Measurements from ENCODE around the gene ELOB.

The ELOB gene

DNA sequence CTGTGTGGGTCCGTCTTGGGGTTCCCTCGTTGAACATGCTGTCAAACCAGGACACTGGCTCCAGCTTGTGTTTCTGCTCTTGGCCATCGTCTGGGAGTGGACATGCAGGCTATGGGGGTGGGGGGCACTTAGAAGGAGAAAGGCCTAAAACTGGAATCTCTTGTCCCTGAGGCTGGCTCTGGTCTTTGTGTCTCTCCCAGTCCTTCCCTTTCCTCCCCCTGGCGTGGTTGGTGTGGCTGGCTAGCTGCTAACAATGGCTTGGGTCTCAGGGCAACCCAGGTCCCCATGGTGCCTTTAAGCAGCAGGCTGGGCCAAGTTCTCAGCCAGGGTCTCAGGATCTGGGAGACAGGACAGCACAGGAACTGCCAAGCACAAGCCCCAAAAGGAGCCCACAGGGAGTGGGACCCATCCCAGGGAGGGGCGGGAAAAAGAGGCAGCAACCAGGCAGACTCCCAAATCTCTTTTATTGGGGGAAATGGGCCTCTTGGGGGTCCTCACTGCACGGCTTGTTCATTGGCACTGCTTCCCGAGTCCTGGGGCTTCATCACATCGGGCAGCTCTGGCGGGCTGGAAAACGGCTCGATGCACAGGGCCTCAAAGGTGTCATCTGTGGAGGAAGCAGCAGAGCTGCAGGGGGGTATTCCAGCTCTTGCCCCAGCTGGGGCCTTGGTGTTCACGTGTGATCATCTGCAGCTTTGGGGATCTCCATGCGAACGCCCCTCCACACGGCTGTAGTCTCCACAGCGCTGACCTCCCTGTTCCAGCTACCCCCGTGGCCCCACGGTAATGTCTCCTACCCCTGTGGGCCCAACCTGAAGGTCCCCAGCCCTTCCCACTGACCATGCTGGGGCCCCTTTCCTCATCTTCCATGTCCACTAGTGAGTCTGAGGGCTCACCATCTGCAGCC, 5.3 kb downstream of the ELOB start:
- no peaks in the 10 kb centered on the region for H3K9me3 ChIP-seq (ENCODE audit: control insufficient read depth, insufficient read depth, low read length)
- no peak overlapping the region for H3K9ac ChIP-seq (ENCODE audit: low read depth, low read length)
- peaks cover 45% of the 10 kb centered on the region for H3K36me3 ChIP-seq (ENCODE audit: insufficient read depth, low read length)
- peaks cover 10% of the 10 kb centered on the region; the same call in 1 of the 2 replicates for H3K4me1 ChIP-seq (ENCODE audit: insufficient read depth, low read length)

DNA sequence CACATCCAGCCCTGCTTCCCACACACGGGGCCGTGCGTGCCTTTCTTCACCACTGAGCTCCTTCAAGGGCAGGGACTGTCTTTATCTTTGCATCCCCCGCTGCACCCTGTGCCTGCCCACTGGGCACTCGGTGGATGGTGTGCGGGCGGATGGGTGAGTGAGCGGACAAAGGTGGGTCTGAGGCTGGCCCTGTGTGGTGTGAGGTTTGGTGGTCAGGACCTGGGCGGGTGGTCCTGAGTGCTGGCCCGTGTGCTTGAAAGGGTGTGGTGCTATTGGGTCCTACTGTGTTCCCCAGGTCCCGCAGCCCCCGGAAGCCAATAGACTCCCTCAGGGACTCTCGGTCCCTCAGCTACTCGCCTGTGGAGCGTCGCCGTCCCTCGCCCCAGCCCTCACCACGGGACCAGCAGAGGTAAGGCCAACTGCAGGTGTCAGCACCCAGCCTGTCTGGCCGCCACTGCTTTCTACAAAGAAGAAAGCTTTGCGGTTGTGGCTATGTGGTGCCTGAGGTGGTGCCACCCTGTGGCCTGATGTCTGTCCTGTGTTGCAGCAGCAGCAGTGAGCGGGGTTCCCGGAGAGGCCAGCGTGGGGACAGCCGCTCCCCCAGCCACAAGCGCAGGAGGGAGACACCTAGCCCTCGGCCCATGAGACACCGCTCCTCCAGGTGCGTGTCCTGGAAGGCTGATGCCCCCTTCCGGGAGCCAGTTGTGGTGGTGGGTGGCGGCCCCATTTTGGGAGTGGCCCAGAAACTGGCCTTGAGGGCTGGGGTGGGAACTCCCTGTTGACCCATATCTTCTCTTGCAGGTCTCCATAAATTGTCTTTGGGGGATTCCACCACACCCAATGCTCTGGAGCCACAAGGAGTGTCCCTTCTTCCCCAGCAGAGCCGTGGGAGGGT, 6.8 kb downstream of the ELOB start:
- H3K36me3 ChIP-seq (ENCODE audit: insufficient read depth, low read length): peaks cover 56% of the 10 kb centered on the region
- H3K4me1 ChIP-seq (ENCODE audit: insufficient read depth, low read length): peaks cover 6% of the 10 kb centered on the region; the same call in 1 of the 2 replicates
- no peaks in the 10 kb centered on the region for H3K9me3 ChIP-seq (ENCODE audit: control insufficient read depth, insufficient read depth, low read length)
- H3K9ac ChIP-seq (ENCODE audit: low read depth, low read length): no peak overlapping the region

DNA sequence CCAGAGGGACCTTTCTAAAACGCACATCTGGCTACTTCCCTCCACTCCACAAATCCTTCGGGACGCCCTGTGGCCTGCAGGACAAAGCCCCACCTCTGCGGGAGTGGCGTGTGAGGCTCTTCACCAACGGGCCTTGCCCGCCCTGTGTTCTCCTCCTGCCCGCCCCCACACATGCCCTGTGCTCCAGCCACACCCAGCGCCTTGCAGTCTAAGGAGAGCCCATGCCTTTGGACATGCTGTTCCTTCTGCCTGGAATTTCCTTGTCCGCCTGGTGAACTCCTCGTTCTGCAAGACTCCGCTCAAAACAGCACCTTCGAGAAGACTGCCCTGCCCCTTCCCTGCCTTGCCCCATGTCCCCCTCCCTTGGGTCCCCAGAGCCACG, 7.4 kb downstream of the ELOB start:
- Histone ChIP-seq H3K9ac (ENCODE audit: low read depth, low read length) (no peak overlapping the region), H3K9me3 (ENCODE audit: control insufficient read depth, insufficient read depth, low read length) (no peaks in the 10 kb centered on the region), H3K4me1 (ENCODE audit: insufficient read depth, low read length) (peaks cover 6% of the 10 kb centered on the region; the same call in 1 of the 2 replicates), H3K36me3 (ENCODE audit: insufficient read depth, low read length) (peaks cover 57% of the 10 kb centered on the region)

DNA sequence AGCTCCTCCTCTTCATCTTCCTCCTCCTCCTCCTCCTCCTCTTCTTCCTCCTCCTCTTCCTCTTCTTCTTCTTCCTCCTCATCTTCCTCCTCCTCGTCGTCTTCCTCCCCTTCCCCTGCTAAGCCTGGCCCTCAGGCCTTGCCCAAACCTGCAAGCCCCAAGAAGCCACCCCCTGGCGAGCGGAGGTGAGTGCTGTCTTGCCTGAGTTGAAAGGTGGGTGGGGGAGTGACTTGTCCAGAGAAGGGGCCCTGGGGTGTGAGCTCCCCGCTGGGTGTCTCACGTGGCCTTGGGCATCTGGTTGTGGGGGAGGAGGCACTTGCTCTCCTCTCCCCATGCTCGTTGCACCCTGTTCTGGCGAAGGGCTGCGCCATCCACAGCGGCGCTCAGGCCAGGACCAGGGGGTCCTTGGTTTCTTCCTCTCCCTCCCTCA, 8.0 kb downstream of the ELOB start:
- Histone ChIP-seq H3K4me1 (ENCODE audit: insufficient read depth, low read length) (peaks cover 6% of the 10 kb centered on the region; the same call in 1 of the 2 replicates), H3K9me3 (ENCODE audit: control insufficient read depth, insufficient read depth, low read length) (no peaks in the 10 kb centered on the region), H3K36me3 (ENCODE audit: insufficient read depth, low read length) (peaks cover 62% of the 10 kb centered on the region), H3K9ac (ENCODE audit: low read depth, low read length) (no peak overlapping the region)

DNA sequence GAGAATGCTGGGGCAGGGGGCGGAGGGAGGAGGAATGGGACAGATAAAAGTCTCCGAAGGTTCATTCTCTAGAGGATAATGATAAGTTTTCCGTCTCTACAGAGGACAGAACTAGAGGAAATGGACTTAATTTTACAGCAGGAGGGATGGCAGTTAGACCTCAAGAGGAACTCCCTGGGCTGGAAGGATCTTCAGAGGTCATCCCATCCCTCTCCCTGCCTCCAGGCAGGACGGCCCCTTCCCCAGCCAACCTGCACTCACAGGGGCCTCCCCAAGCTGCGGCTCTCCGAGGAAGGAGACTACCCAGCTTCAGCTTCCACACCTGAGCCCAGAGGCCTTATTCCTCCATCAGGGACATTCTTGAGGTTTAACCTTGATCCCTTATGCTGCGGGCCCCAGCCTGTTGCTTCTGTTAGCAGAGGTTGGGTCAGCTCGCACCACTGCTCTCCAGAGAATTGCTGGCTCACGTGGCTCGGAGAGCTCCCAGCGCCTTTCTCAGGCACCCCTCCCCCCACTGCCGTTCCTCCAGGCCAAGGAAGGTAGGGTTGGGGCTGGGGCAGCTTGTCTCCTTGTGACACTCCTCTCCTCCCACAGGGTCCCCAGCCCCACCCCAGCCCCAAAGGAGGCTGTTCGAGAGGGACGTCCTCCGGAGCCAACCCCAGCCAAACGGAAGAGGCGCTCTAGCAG, 8.5 kb downstream of the ELOB start:
- peaks cover 6% of the 10 kb centered on the region; the same call in 1 of the 2 replicates for H3K4me1 ChIP-seq (ENCODE audit: insufficient read depth, low read length)
- peaks cover 65% of the 10 kb centered on the region for H3K36me3 ChIP-seq (ENCODE audit: insufficient read depth, low read length)
- H3K9me3 ChIP-seq (ENCODE audit: control insufficient read depth, insufficient read depth, low read length): peaks cover 2% of the 10 kb centered on the region; the same call in 1 of the 2 replicates
- H3K9ac ChIP-seq (ENCODE audit: low read depth, low read length): no peak overlapping the region

DNA sequence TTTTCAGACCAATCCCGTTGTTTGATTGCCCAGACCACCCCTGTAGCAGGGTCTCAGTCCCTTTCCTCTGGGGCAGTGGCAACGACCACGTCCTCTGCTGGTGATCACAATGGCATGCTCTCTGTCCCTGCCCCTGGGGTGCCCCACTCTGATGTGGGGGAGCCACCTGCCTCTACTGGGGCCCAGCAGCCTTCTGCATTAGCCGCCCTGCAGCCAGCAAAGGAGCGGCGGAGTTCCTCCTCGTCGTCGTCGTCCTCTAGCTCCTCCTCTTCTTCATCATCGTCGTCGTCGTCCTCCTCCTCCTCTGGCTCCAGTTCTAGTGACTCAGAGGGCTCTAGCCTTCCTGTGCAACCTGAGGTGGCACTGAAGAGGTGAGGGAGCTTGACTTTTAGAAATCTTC, 9.2 kb downstream of the ELOB start:
- H3K36me3 ChIP-seq (ENCODE audit: insufficient read depth, low read length): peaks cover 69% of the 10 kb centered on the region
- H3K9ac ChIP-seq (ENCODE audit: low read depth, low read length): no peak overlapping the region
- H3K9me3 ChIP-seq (ENCODE audit: control insufficient read depth, insufficient read depth, low read length): peaks cover 2% of the 10 kb centered on the region; the same call in 1 of the 2 replicates
- H3K4me1 ChIP-seq (ENCODE audit: insufficient read depth, low read length): peaks cover 4% of the 10 kb centered on the region; the same call in 1 of the 2 replicates

DNA sequence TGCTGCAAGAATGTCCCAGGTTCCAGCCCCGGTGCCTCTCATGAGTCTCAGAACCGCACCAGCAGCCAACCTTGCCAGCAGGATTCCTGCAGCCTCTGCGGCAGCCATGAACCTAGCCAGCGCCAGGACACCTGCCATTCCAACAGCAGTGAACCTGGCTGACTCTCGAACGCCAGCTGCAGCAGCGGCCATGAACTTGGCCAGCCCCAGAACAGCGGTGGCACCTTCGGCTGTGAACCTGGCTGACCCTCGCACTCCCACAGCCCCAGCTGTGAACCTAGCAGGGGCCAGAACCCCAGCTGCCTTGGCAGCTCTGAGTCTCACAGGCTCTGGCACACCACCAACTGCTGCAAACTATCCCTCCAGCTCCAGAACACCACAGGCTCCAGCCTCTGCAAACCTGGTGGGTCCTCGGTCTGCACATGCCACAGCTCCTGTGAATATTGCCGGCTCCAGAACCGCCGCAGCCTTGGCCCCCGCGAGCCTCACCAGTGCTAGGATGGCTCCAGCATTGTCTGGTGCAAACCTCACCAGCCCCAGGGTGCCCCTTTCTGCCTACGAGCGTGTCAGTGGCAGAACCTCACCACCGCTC, 9.8 kb downstream of the ELOB start:
- H3K4me1 ChIP-seq (ENCODE audit: insufficient read depth, low read length): peaks cover 4% of the 10 kb centered on the region; the same call in 1 of the 2 replicates
- peaks cover 2% of the 10 kb centered on the region; the same call in 1 of the 2 replicates for H3K9me3 ChIP-seq (ENCODE audit: control insufficient read depth, insufficient read depth, low read length)
- H3K9ac ChIP-seq (ENCODE audit: low read depth, low read length): no peak overlapping the region
- H3K36me3 ChIP-seq (ENCODE audit: insufficient read depth, low read length): peaks cover 76% of the 10 kb centered on the region

DNA sequence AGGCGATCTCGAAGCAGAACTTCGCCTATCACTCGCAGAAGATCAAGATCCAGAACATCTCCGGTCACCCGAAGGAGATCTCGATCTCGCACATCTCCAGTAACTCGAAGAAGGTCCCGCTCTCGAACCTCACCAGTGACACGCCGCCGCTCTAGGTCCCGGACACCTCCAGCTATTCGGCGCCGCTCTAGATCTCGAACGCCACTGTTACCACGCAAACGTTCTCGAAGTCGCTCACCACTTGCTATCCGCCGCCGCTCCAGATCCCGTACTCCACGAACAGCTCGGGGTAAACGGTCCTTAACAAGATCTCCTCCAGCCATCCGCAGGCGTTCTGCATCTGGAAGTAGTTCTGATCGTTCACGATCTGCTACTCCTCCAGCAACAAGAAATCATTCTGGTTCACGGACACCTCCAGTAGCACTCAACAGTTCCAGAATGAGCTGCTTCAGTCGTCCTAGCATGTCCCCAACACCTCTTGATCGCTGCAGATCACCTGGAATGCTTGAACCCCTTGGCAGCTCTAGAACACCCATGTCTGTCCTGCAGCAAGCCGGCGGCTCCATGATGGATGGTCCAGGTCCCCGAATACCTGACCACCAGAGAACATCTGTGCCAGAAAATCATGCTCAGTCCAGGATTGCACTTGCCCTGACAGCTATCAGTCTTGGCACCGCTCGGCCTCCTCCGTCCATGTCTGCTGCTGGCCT, 10.5 kb downstream of the ELOB start:
- Histone ChIP-seq H3K4me1 (ENCODE audit: insufficient read depth, low read length) (peaks cover 4% of the 10 kb centered on the region; the same call in 1 of the 2 replicates), H3K9me3 (ENCODE audit: control insufficient read depth, insufficient read depth, low read length) (peaks cover 7% of the 10 kb centered on the region), H3K36me3 (ENCODE audit: insufficient read depth, low read length) (peaks cover 80% of the 10 kb centered on the region), H3K9ac (ENCODE audit: low read depth, low read length) (no peak overlapping the region)

DNA sequence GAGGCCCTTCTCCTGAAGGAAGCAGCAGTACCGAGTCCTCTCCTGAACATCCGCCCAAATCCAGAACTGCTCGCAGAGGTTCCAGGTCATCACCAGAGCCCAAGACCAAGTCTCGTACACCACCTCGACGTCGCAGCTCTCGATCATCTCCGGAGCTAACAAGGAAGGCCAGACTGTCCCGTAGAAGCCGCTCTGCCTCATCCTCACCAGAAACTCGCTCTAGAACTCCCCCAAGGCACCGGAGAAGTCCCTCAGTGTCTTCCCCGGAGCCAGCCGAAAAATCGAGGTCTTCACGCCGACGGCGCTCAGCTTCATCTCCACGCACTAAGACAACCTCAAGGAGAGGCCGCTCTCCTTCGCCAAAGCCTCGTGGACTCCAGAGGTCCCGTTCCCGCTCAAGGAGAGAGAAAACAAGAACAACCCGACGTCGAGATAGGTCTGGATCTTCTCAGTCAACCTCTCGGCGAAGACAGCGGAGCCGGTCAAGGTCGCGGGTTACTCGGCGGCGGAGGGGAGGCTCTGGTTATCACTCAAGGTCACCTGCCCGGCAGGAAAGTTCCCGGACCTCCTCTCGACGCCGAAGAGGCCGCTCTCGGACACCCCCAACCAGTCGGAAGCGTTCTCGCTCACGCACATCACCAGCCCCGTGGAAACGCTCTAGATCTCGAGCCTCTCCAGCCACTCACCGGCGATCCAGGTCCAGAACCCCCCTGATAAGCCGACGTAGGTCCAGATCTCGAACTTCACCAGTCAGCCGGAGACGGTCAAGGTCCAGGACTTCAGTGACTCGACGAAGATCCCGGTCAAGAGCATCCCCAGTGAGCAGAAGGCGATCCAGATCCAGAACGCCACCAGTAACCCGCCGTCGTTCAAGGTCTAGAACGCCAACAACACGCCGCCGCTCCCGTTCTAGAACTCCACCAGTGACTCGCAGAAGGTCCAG, 11.3 kb downstream of the ELOB start:
- H3K36me3 ChIP-seq (ENCODE audit: insufficient read depth, low read length): peaks cover 83% of the 10 kb centered on the region
- peaks cover 7% of the 10 kb centered on the region for H3K9me3 ChIP-seq (ENCODE audit: control insufficient read depth, insufficient read depth, low read length)
- H3K4me1 ChIP-seq (ENCODE audit: insufficient read depth, low read length): peaks cover 4% of the 10 kb centered on the region; the same call in 1 of the 2 replicates
- no peak overlapping the region for H3K9ac ChIP-seq (ENCODE audit: low read depth, low read length)

DNA sequence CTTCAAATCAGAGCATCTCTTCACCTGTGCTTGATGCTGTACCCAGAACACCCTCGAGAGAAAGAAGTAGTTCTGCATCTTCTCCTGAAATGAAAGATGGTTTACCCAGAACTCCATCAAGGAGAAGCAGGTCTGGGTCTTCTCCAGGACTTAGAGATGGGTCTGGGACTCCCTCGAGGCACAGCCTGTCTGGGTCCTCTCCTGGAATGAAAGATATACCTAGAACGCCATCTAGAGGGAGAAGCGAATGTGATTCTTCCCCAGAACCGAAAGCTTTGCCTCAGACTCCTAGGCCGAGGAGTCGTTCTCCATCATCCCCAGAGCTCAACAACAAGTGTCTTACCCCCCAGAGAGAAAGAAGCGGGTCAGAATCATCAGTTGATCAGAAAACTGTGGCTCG, 12.4 kb downstream of the ELOB start:
- H3K9ac ChIP-seq (ENCODE audit: low read depth, low read length): no peak overlapping the region
- peaks cover 7% of the 10 kb centered on the region for H3K9me3 ChIP-seq (ENCODE audit: control insufficient read depth, insufficient read depth, low read length)
- H3K4me1 ChIP-seq (ENCODE audit: insufficient read depth, low read length): peaks cover 4% of the 10 kb centered on the region; the same call in 1 of the 2 replicates
- peaks cover 92% of the 10 kb centered on the region for H3K36me3 ChIP-seq (ENCODE audit: insufficient read depth, low read length)

DNA sequence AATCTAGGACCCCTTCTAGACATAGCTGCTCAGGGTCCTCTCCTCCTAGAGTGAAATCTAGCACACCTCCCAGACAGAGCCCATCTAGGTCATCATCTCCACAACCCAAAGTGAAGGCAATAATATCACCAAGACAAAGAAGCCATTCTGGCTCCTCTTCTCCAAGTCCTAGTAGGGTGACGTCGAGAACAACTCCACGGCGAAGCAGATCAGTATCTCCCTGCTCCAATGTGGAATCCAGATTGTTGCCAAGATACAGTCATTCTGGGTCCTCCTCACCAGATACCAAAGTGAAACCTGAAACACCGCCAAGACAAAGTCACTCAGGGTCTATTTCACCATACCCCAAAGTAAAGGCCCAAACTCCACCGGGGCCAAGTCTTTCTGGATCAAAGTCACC, 13.9 kb downstream of the ELOB start:
- Histone ChIP-seq H3K9ac (ENCODE audit: low read depth, low read length) (no peak overlapping the region), H3K4me1 (ENCODE audit: insufficient read depth, low read length) (no peaks in the 10 kb centered on the region; the same call in 1 of the 2 replicates), H3K9me3 (ENCODE audit: control insufficient read depth, insufficient read depth, low read length) (peaks cover 7% of the 10 kb centered on the region), H3K36me3 (ENCODE audit: insufficient read depth, low read length) (peaks cover 96% of the 10 kb centered on the region)

DNA sequence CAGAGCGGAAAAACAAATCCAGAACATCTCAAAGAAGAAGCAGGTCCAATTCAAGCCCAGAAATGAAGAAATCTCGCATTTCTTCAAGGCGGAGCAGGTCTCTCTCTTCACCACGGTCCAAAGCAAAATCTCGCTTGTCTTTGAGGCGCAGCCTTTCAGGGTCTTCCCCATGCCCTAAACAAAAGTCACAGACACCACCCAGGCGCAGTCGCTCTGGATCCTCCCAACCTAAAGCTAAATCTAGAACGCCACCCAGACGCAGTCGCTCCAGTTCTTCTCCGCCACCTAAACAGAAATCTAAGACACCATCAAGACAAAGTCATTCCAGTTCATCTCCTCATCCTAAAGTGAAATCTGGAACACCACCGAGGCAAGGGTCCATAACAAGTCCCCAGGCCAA, 14.4 kb downstream of the ELOB start:
- Histone ChIP-seq H3K9me3 (ENCODE audit: control insufficient read depth, insufficient read depth, low read length) (peaks cover 7% of the 10 kb centered on the region), H3K4me1 (ENCODE audit: insufficient read depth, low read length) (no peaks in the 10 kb centered on the region), H3K36me3 (ENCODE audit: insufficient read depth, low read length) (peaks cover 97% of the 10 kb centered on the region), H3K9ac (ENCODE audit: low read depth, low read length) (no peak overlapping the region)
